GM06990 (cell line): ENCODE data around the gene MYEOV.

Experiments used
- DNase-seq: peaks from one replicate; pipeline ENCODE4 v3.0.0-alpha.2; 2011; ENCODE audit not compliant: insufficient read length; ENCODE audit errors: extremely low read depth
- H3K27me3 ChIP-seq: replicated peaks from 2 replicates; pipeline ENCODE4 v1.6.0; 2011; ENCODE audit warnings: low read length; ENCODE audit not compliant: control insufficient read depth, insufficient read depth
- H3K36me3 ChIP-seq: 2 replicates; pipeline ENCODE4 v1.5.1; 2011; ENCODE audit warnings: low read length; ENCODE audit not compliant: control insufficient read depth, insufficient read depth
- H3K4me3 ChIP-seq: replicated peaks from 2 replicates; pipeline ENCODE4 v1.5.1; 2011; ENCODE audit warnings: low read depth, mild to moderate bottlenecking, control low read depth, low read length
- CTCF ChIP-seq: IDR thresholded peaks from 2 replicates; pipeline ENCODE4 v1.5.1; 2011; ENCODE audit warnings: low read length, control low read depth, mild to moderate bottlenecking, inconsistent platforms; ENCODE audit not compliant: insufficient read depth, poor library complexity, severe bottlenecking

The MYEOV gene

GRCh38 chr11:69257134-69257533 lies 36.8 kb upstream of the MYEOV start:
- Histone ChIP-seq H3K27me3 (no peaks in the 10 kb centered on the region), H3K4me3 (no peak overlapping the region), H3K36me3 (no peaks in the 10 kb centered on the region)
- TF ChIP-seq CTCF: no peak
- DNase-seq: no peak

DNA sequence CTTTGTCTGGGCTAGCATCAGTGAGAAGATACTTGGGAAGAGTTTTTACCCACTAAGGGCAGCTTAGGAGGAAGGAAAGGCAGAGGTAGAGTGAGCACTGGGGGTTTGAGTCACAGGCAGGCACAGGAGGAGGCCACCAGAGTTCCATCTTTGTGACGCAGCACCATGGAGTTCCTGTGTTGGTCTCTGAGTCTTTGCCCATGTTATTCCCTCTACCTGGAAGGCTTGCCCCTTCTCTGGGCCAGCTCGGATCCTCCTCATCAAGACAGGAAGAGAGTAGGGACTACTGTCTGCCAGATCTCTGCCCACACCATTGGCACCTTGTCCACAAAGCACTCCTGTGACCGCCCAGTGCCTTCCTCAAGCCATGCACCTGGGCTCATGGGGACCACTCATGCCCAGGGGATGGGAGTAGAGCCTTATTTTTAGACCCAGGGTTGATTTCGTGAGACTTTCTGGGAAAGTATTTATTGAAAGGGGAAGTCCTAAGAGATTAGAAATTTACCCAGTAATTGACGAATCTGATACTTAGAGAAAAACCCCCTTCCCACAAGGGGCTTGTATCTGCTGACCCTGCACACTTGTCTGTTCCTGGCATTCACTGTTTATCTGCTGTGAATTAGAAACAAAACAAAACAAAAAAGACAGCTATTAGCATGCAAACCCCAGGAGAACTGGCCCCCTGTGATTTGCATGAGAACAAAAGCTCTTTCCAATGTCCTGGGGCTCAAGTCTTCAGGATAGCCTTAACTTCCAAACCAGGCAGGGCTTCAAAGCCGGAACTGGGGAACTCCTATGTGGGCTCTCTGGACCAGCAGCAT lies 35.9 kb upstream of the MYEOV start:
- no peak for TF ChIP-seq CTCF
- no peak for DNase-seq
- no peaks in the 10 kb centered on the region for H3K27me3 ChIP-seq

GRCh38 chr11:69259096-69259495 lies 34.9 kb upstream of the MYEOV start:
- no peak for DNase-seq

More for the DNA sequence above, 35.9 kb upstream of the MYEOV start:
- H3K36me3 ChIP-seq: no peaks in the 10 kb centered on the region
- no peak overlapping the region for H3K4me3 ChIP-seq

GRCh38 chr11:69260622-69261021 lies 33.3 kb upstream of the MYEOV start:
- Histone ChIP-seq H3K36me3 (no peaks in the 10 kb centered on the region), H3K4me3 (no peak overlapping the region), H3K27me3 (no peaks in the 10 kb centered on the region)
- DNase-seq: no peak
- no peak for TF ChIP-seq CTCF

More at GRCh38 chr11:69259096-69259495, 34.9 kb upstream of the MYEOV start:
- H3K27me3 ChIP-seq: no peaks in the 10 kb centered on the region
- no peak overlapping the region for H3K4me3 ChIP-seq
- no peak for TF ChIP-seq CTCF
- no peaks in the 10 kb centered on the region for H3K36me3 ChIP-seq

GRCh38 chr11:69261116-69261515 lies 32.8 kb upstream of the MYEOV start:
- DNase-seq: no peak
- no peaks in the 10 kb centered on the region for H3K36me3 ChIP-seq
- no peak overlapping the region for H3K4me3 ChIP-seq
- H3K27me3 ChIP-seq: no peaks in the 10 kb centered on the region
- no peak for TF ChIP-seq CTCF
